ENCODE measurements around the gene TNIP2.
A peak's percentile ranks its signal among the peaks of the same experiment; 100 is the strongest.
"Not testable (repeated sequence)": the region's sequence is repeated elsewhere in the genome, so short reads cannot be mapped to it uniquely, and the experiment has no call there.

Gene TNIP2

GRCh38 chr4:2794486-2795299 lies 38.6 kb upstream of the TNIP2 start:
- DNase-seq (ENCODE audit: low spot score): no peak

- DNase-seq (ENCODE audit: low spot score): no peak
Measured at GRCh38 chr4:2793586-2794485, 37.7 kb upstream of the TNIP2 start.

DNA sequence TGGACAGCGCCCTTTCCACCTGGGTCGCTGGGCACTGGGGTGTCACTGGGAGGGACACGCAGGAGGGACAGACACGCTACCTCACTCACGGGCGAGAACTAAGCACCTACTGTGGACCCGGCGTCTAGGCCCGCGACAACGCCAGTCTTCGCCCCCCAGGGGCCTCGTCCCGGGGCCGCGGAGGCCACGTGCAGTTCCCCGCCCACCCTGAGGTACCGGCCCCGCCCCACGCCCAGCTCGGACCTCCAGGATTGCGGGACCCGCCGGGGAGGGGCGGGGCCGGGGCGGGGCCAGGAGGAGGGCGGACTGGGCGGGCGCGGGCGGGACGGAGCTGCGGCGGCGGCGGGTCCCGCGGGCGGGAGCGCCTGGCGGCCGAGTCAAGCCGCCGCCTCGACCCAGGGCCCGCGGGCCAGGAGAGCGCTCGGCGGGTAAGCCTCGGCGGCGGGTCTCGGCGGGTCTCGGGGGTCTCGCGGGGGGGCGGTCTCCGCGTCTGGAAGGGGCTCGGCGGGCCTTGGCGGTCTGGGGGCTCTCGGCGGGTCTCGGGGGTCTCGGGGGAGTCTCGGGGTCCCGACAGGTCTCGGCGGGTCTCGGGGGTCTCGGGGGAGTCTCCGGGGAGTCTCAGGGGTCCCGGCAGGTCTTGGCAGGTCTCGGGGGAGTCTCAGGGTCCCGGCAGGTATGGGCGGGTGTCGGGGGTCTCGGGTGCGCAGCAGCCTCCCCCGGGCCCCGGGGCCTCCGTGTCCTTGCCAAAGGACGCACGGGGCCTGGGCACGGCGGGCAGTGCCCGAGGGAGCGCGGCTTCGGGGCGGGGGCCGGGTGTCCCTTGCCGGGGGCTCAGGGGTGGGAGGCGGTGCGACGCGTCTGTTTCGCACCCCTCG lies 36.8 kb upstream of the TNIP2 start, which contains the start of gene SH3BP2:
TSS of gene SH3BP2 (plus strand) at position 375 of the 875 bp plus-strand sequence. CDS start 27,533 bp downstream, outside the sequence.
- peak; percentile 87 for DNase-seq (ENCODE audit: low spot score)

- DNase-seq (ENCODE audit: low spot score): no peak
Measured at GRCh38 chr4:2792396-2792710, 36.2 kb upstream of the TNIP2 start.

DNA sequence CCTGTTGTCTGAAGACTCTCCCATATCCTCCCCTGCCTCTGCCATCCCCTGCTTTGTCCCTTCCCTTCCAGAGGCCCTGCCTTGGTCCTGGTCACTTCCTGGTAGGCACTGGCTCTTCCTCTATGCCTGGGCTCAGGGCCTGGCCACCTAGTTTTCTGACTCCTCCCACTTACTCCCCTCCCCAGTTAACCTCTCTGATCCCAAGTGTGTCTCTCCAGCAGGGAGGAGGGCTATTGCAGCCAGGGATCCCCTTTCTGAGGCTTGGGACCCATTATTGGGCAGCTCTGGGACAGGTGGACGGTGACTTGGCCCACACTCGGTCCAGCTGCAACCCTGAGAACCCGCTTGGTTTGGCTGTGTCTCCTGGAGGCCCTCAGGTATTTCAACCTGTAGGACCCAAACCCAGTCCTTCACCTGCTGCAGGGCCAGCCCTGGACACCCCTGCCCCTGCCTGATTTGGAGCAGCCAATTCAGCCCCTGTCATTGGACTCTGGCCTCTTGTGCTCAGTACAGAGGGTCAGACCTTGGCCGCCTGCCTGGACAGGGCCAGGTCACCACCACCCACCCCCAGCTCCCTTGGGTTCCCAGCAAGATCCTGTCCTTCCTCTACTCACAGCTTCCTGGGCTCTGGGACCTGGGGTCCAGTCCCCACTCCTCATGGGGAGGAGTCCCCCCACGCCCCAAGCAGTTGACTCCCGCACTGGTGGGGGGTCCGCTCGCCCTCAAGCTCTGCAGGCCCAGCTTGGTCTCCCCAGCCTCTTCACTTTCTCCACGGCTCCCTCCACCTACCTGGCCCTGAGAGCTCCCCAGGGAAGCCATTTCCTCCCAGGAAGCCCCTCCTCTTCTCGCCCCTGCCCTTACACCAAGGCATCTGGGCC lies 35.6 kb upstream of the TNIP2 start:
- no peak for DNase-seq (ENCODE audit: low spot score)

GRCh38 chr4:2790583-2791517 lies 34.7 kb upstream of the TNIP2 start:
- no peak for DNase-seq (ENCODE audit: low spot score)

- no peak for DNase-seq (ENCODE audit: low spot score)
Measured at GRCh38 chr4:2789793-2790582, 33.9 kb upstream of the TNIP2 start.

- DNase-seq (ENCODE audit: low spot score): no peak
Measured at GRCh38 chr4:2789351-2789750, 33.2 kb upstream of the TNIP2 start.

- no peak for DNase-seq (ENCODE audit: low spot score)
Measured at GRCh38 chr4:2788532-2789103, 32.5 kb upstream of the TNIP2 start.

DNA sequence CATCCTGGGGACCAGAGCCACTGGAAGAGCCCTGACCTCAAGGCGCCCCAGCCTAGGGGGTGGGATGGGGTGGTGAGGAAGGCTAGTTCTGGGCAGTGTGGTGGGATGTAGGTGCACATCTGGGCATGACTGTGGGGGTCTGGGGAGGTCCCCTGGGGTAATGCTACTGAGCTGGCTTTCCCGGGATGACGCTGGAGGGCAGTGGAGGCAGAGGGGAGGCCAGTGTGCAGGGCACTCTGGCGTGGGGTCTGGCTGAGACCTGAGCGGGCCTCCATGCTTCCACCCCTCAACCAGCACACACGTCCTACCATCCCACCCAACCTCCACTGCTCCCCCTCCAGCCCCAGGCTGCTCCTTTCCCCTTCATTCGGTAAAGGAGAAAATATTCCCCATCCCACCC lies 32.0 kb upstream of the TNIP2 start:
- DNase-seq (ENCODE audit: low spot score): no peak

- DNase-seq (ENCODE audit: low spot score): no peak
Measured at GRCh38 chr4:2787230-2788100, 31.3 kb upstream of the TNIP2 start.

DNA sequence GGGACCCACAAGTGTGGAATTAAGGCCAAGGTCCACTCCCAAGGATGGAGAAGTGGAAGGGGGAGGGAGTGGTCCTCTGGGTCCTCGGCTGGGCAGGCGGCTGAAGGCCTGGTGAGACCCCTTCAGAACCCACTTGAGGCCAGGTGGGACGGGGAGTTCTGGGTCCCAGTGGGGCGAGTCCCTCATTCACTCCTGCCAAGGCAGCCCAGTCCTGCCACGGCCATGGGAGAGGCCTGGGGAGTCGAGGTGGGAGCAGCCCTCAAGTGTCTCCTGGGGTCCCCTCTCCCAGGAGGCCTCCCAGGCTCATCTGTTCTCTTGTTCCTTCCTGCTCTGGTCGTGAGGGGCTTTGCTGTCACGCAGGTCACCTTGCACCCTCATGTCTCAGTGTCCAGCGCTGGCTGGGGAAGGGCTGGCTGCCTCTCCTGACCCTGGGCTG lies 30.7 kb upstream of the TNIP2 start:
- DNase-seq (ENCODE audit: low spot score): no peak

DNA sequence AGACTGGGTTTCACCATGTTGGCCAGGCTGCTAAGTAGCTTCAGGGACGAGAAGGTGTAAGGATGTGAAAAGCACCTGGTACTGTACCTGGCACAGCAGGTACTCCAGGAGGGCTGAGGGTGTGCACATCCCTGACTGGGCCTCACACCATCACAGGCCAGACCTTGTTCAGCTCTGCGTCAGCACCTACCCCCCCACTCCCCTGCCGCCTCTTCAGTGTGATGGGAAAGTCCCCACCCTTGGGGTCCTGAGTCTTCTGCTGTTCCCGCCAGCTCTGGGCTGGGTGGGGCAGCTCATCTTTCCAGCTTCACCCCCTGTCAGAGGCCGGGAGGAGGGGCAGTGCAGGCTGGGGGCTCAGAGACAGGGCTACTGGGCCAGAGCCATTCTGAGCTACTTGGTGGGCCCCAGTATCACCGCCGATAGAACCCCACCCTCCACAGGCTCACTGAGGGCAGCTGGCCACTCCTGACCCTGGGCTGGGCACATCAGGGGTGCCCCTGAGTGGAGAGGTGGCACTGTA lies 30.1 kb upstream of the TNIP2 start:
- DNase-seq (ENCODE audit: low spot score): no peak

- DNase-seq (ENCODE audit: low spot score): no peak
Measured at GRCh38 chr4:2785613-2786012, 29.5 kb upstream of the TNIP2 start.

- DNase-seq (ENCODE audit: low spot score): no peak
Measured at GRCh38 chr4:2783790-2784189, 27.7 kb upstream of the TNIP2 start.

- DNase-seq (ENCODE audit: low spot score): no peak
Measured at GRCh38 chr4:2781911-2782310, 25.8 kb upstream of the TNIP2 start.

- DNase-seq (ENCODE audit: low spot score): not testable (repeated sequence)
Measured at GRCh38 chr4:2780643-2781042, 24.5 kb upstream of the TNIP2 start.

DNA sequence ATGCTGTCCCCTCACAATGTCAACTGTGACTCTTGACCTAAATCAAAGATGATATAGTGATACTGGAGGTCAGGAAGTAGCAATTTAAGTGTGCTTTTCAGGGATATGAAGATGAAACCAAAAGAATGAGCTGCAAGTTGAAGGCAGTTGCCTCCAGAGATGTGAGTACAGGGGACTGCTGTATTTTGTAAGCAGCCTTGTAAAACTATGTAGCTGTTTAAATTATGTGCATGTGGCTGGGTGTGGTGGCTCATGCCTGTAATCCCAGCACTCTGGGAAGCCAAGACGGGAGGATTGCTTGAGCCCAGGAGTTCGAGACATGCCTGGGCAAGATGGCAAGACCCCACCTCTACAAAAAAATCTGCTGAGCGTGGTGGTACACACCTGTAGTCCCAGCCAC lies 15.1 kb upstream of the TNIP2 start:
- DNase-seq (ENCODE audit: low spot score): no peak

Data from D341Med (cell line).